T47D (cell line): Measurements from ENCODE around the gene ACAT2.
A peak's percentile ranks its signal among the peaks of the same experiment; 100 is the strongest.
"Not testable (repeated sequence)": the region's sequence is repeated elsewhere in the genome, so short reads cannot be mapped to it uniquely, and the experiment has no call there.

Source experiments
- DNase-seq, 2 experiments: peaks; one replicate each; pipeline versions ENCODE4 v3.0.0 to v3.0.0-alpha.2; 2011 to 2012; ENCODE audit warnings: low read depth in 1 of 2, low spot score in 1 of 2
- JUND ChIP-seq: IDR thresholded peaks from 2 replicates; pipeline ENCODE4 v1.6.1; 2012; ENCODE audit warnings: low read depth
- in situ Hi-C: cut with HindIII; loops from 2 replicates; pipeline ENCODE4 v1.10.0; 2016; ENCODE audit warnings: low sequenced_read_pairs, low pct_unique_long_range_greater_than_20kb

Gene ACAT2

DNA sequence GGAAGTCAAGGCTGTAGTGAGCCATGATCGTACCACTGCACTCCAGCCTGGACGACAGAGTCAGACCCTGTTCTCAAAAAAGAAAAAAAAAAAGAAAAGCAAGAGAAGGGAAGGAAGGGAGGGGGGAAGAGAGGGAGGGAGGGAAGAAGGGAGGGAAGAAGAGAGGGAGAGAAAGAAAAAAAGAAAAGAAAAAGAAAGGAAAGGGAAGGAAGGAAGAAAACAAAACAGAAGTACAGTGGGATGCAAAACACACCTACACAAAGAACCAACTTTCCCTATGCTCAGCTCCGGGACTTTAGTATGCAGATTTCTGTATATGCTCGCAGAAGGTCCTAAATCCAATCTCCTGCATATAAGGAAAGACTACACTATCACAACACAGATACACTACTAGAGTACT is 37.1 kb upstream of the ACAT2 start:
- no peak for DNase-seq
- in situ Hi-C loops: no loop called here
- no peak for TF ChIP-seq JUND

DNA sequence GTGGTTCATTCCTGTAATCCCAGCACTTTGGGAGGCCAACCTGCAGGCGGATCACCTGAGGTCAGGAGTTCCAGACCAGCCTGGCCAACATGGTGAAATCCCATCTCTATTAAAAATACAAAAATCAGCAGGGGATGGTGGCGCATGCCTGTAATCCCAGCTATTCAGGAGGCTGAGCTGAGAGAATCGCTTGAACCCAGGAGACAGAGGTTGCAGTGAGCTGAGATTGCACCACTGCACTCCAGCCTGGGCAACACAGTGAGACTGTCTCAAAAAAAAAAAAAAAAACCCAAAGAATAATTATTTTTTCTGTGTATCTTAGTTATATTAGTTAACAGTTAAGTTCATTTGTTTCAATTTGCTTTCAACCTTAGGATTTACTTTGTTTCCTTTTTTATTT is 36.6 kb upstream of the ACAT2 start:
- in situ Hi-C loops, DNase-seq: not testable (repeated sequence)

DNA sequence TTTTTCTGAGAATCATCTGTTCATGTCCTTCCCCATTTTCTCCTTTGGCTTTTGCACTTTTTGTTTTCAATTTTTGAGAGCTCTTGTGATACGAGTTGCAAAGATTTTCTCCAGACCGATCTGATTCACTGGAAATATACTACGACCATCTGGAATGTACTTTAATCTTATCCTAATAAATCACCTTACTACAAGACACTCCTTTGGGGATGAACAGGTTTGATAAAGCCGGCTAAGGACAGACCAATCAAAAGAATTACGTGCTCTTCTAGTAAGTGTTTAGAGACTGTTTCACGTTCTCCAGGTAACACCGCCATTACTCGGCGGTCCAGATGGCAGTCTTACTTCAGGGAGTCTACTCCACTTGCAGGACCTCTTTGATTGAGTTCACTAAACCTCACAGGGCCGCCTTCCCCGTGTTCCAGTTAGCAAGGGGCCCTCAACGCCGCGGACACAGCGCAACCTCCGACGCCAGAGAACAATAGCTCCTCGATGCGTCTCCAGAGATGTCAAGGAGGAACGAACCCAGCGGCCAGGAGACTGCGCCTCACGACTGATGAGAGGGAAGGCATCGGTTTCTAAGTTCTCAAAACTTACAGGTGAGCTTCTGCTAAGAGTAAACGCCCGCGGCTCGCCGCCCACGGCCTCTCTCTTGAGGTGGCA is 35.5 kb upstream of the ACAT2 start:
- DNase-seq: no peak
- no peak for TF ChIP-seq JUND
- in situ Hi-C loops: no loop called here

DNA sequence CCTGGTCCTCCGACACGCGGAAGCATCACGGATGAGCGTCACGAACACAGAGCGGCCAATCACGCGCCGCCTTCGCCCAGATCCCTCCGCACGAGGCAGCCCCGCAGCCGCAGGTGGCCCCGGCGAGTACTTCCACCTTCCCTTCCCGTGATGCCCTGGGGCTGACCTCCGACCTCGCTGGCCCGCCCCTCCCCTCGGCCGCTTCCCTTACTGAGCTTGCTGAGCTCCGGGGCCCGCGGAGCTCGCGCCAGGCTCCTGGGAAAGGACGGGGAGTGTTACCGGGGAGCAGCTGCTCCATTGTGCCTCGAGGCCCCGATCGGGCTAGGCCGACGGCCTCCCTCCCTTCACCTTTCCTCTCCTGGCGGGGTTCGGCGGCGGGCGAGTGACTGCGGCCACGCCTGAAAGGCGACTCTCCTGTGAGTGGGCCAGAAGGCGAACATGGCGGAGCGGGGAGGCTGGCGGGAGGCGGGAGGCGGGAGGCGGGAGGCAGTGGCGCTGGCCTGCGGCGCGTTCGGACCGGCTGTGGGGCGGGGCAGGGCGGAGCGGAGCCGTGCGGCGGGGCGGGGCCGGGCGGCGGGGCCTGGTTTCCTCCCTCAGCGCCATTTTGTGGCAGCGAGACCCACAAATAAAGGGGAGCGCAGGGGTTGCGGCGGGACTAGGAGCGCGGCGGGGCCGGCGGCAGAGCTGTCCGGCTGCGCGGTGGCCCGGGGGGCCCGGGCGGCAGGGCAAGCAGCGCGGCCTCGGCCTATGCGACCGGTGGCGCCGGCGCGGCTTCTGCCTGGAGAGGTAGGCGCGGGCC is 34.7 kb upstream of the ACAT2 start, which contains the start of gene WTAP:
WTAP (plus strand) TSS at position 589 of the 799 bp plus-strand sequence. CDS start 8,760 bp downstream, outside the sequence.
- in situ Hi-C loops: no loop called here
- DNase-seq: peak; percentile 77 to 97
- no peak for TF ChIP-seq JUND

DNA sequence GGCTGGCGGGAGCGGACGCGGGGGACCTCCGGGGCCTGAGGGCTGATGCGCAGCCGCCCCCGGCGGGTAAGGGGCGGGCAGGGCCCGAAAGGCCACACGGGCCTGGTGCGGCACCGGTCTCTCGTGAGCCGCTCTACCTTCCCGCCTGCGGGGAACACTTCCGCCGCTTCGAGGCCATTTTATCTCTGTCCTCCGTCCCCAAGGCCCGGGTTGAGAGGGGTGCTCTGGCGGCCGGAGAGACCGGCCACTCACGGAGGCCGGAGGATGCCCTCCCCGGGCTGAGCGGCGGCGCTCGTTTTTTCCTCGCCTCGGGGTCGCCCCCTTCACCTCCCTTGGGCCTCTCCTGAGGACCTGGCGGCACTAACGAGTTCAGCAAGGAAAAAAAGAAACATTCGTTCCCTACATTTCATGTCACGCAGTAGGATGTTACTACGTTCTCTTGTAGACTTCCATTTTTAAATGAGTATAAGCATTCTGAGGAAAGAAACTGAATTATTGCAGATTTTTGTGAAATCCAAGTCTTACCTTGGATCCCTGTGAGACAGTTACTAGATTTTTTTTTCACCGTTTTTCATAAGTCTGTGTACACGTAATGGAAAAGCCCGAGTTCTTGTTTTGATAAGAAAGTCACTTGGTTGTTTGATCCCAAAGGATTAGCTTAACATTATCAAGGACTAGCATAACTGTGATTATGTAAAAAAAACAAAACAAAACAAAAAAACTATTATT is 34.0 kb upstream of the ACAT2 start:
- peak; percentile 13 to 31 for DNase-seq
- in situ Hi-C loops: no loop called here
- no peak for TF ChIP-seq JUND

DNA sequence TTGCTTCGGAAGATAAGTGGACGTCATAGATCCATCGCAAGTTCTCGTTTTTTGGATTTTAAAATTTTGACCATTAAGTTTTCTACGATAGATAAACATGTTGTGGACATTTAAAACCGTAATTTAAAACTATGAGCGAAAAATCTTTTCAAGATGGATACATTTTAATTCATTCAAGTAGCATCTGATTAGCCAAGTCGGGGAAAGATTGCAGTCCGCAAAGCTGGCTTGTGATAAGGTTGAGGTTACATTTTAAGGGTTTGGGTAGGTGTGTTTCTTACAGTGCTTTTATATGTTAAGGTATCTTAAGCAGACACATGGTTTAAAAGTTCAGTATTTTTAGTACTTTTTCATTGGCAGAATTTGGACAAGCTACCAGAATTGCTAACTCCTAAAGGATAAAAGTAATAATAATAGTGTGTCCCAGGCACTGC is 33.3 kb upstream of the ACAT2 start:
- in situ Hi-C loops: no loop called here
- no peak for TF ChIP-seq JUND
- DNase-seq: no peak

DNA sequence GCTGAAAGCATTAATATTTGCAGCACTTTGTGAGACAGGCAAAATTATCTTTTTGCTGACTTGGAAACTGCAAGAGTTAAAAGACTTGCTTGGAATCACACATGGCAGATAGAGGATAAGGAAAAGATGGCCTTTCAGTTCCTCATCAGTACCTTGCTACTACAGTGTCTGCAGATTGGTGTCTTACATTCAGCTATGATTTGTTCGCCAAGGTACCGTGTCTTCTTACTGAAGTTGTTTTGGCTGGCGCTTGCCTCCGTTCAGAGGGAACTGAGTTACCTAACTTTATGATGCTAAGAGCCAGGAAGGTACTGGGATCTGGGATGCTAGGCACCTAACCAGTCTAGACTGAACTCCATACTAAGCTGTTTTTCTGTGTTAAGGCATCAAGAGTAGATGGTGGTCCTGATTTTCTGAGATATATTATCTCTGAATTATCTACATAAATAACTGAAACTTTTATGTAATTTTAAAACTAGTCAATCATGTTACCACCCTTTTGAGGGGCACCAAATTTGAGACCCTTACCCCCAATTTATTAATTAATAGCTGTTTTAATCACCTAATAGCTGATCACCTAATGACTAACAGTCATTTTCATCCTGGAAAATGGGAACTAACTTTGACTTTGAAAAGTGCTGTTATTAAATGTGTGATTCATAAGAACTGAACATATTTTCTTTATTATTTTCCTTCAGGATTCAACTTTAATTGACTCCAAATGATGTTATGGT is 32.1 kb upstream of the ACAT2 start:
- in situ Hi-C loops: no loop called here
- TF ChIP-seq JUND: no peak
- DNase-seq: no peak

DNA sequence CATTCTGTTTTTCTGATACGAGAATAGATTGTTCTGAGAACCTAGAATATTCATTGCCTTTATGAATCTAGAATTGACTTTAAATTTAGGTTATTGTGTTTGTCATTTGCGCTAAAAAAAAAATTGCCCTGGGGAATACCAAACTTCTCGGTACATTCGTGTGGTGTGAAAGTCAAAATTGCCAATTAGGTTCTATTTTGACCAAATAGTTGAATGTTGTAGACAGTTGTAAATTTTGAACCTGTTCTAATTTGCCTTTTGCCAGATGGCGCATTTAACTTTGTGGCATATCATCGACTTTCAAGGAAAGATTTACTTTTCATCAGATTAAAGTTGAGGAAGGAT is 31.5 kb upstream of the ACAT2 start:
- in situ Hi-C loops: no loop called here
- no peak for DNase-seq
- TF ChIP-seq JUND: no peak

DNA sequence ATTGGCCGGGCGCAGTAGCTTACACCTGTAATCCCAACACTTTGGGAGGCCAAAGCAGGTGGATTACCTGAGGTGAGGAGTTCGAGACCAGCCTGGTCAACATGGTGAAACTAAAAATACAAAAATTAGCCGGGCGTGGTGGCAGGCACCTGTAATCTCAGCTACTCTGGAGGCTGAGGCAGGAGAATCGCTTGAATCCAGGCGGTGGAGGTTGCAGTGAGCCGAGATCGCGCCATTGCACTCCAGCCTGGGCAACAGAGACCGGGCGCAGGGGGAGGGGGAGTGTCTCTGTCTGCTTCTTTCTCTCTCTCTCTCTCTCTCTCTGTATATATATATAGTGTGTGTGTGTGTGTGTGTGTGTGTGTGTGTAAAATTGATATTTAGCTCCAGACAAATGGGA is 29.3 kb upstream of the ACAT2 start:
- DNase-seq, in situ Hi-C loops: not testable (repeated sequence)

DNA sequence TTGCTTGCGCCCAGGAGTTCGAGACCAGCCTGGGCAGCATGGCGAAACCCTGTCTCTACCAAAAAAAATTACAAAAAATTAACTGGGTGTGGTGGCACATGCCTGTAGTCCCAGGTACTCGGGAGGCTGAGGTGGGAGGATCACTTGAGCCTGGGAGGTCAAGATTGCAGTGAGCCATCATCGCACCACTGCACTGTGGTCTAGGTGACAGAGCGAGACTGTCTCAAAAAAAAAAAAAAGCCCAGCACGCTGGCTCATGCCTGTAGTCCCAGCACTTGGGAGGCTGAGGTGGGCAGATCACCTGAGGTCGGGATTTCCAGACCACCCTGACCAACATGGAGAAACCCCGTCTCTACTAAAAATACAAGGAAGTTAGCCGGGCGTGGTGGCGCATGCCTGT is 28.4 kb upstream of the ACAT2 start:
- DNase-seq, in situ Hi-C loops: not testable (repeated sequence)

DNA sequence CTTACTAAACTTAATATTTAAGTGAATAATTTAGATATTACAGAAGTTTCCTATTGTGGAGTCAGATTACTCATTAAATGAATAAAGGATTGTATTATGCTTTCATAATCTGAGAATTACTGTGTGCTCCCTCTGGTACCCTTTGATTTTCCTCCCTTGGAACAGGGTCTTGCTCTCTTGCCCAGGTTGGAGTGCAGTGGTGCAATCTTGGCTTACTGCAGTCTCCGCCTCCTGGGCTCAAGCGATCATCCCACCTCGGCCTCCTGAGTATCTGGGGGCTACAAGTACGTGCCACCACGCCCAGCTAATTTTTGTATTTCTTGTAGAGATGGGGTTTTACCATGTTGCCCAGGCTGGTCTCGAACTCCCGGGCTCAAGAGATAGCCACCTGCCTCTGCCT is 24.9 kb upstream of the ACAT2 start:
- in situ Hi-C loops: no loop called here
- TF ChIP-seq JUND: no peak
- no peak for DNase-seq

DNA sequence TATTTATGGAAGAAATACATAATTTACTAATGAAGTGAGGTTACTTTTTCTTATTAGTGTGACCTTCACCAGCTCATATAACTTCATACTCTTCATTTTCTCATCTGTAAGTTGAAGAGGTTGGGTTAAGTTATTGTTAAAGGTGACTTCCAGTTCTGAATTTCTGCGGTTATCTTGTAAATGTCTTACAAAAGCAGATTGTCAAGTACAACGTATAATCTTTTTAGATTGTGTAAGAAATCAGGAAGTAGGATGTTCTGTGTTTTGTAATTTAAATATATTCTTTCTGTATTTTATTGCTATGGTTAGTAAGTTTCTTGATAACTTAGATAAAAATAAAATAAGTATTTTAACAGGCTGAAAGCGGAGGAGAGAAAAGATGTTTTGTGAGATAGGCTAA is 22.5 kb upstream of the ACAT2 start:
- in situ Hi-C loops: no loop called here
- DNase-seq: no peak
- TF ChIP-seq JUND: no peak
